ENCODE results near the gene TRAPPC12. TPM values are rescaled to one million over a fixed set of nuclear protein-coding genes. Genes with fewer than 3 reads are reported as not detected.
"Not testable (repeated sequence)": the region's sequence is repeated elsewhere in the genome, so short reads cannot be mapped to it uniquely, and the experiment has no call there.

The TRAPPC12 gene
- total RNA-seq, 6 donors from 2014 or later = 68.1 to 307 (median 91.5) TPM

DNA sequence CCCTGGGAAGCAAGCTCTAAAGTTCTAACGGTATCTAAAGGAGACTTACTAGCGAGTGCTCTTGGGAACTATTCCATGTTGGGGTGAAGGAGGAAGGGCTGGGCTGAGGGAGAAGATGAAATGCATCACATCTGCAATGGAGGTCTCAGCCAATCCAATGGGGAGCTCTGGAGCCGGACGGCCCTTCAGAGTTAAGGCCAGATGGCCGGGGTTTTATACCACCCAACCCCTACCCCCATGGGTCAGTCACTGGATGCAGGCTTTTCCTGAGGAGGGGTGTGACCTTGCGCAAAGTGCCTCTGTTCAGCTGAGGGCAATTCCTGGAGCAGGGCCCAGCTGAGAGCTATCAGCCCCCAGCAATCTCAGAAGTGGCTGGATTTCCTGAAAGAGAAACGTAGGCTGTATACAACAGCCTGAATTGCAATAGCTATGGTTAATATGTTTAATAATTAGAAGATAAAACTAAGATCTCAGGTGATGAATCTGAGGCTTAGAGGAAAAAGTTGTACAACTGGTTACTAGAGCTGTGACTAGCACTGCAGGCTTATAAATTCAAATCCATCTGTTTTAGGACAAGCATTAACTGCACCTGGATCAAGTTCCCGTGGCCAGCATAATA lies 23.4 kb upstream of the TRAPPC12 start:
- Histone ChIP-seq H3K27me3 (no peaks in the 10 kb centered on the region), H3K9me3 (peaks cover 0 to 6% (median 0%) of the 10 kb centered on the region in 4 donors), H3K27ac (peak overlapping the region in 1 of 4 donors; percentile 23), H3K4me1 (peaks cover 0 to 15% (median 4%) of the 10 kb centered on the region in 4 donors), H3K4me3 (no peak overlapping the region), H3K36me3 (peaks cover 0 to 16% (median 4%) of the 10 kb centered on the region in 4 donors)
- 75 to 78% methylated on average over 8 of the region's 8 CpGs for WGBS, 2 donors
- ATAC-seq (ENCODE audit: low FRiP score in 2 of 2) = no peak
- no peak for TF ChIP-seq POLR2A (IDR thresholded peaks at IDR 0.05)
- TF ChIP-seq EP300 (IDR thresholded peaks at IDR 0.05) = no peak
- TF ChIP-seq, protein P1, sequence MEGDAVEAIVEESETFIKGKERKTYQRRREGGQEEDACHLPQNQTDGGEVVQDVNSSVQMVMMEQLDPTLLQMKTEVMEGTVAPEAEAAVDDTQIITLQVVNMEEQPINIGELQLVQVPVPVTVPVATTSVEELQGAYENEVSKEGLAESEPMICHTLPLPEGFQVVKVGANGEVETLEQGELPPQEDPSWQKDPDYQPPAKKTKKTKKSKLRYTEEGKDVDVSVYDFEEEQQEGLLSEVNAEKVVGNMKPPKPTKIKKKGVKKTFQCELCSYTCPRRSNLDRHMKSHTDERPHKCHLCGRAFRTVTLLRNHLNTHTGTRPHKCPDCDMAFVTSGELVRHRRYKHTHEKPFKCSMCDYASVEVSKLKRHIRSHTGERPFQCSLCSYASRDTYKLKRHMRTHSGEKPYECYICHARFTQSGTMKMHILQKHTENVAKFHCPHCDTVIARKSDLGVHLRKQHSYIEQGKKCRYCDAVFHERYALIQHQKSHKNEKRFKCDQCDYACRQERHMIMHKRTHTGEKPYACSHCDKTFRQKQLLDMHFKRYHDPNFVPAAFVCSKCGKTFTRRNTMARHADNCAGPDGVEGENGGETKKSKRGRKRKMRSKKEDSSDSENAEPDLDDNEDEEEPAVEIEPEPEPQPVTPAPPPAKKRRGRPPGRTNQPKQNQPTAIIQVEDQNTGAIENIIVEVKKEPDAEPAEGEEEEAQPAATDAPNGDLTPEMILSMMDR (IDR thresholded peaks at IDR 0.05) = no peak
- TF ChIP-seq POLR2AphosphoS5 (IDR thresholded peaks at IDR 0.05) = no peak
- DNase-seq = no peak

DNA sequence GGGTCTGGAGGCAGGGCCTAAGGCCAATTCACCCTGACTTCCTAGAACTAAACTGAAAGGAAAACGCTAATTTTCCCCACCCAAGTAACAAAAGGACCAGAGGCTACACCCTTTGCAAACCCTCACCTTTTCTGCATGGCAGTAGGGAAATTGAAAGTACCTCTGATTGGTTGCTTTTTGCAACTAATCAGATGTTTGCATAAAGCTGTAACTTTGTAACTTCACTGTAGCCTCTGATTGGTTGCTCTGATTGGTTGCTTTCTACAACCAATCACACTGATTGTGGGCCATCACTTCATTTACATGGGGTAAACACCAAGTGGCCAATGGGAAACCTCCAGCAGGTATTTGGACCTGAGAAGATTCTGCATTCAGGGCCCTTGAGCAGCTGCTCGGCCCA lies 22.7 kb upstream of the TRAPPC12 start:
- no peak for TF ChIP-seq POLR2A (IDR thresholded peaks at IDR 0.05)
- TF ChIP-seq, protein P1 (IDR thresholded peaks at IDR 0.05) = no peak
- TF ChIP-seq EP300 (IDR thresholded peaks at IDR 0.05) = no peak
- TF ChIP-seq POLR2AphosphoS5 (IDR thresholded peaks at IDR 0.05) = no peak
- ATAC-seq (ENCODE audit: low FRiP score in 2 of 2) = no peak
- Histone ChIP-seq H3K36me3 (peaks cover 0 to 16% (median 4%) of the 10 kb centered on the region in 4 donors), H3K4me3 (no peak overlapping the region), H3K27ac (peak overlapping the region in 1 of 4 donors; percentile 23), H3K27me3 (no peaks in the 10 kb centered on the region), H3K4me1 (peaks cover 0 to 15% (median 4%) of the 10 kb centered on the region in 4 donors), H3K9me3 (peaks cover 0 to 6% (median 0%) of the 10 kb centered on the region in 4 donors)
- 76 to 84% methylated on average over 2 of the region's 2 CpGs for WGBS, 2 donors
- no peak for DNase-seq

DNA sequence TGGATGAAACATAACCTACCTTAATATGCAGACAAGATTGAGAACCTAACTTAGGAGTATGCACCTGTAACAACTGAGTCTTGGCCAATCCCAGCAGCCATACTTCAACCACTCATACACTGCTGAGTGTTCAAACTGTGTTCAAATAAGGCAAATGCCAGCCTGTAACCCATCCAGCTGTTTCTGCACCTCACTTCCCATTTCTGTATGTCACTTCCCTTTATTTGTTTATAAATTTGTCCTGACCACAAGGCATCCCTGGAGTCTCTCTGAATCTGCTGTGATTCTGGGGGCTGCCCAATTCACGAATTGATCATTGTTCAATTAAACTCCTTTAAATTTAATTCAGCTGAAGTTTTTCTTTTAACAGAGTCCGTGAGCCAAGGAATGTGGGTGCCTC lies 22.0 kb upstream of the TRAPPC12 start:
- H3K9me3 ChIP-seq; DNase-seq; H3K27me3 ChIP-seq; H3K4me3 ChIP-seq; ATAC-seq (ENCODE audit: low FRiP score in 2 of 2): not testable (repeated sequence)
- peaks cover 0 to 14% (median 2%) of the 10 kb centered on the region in 4 donors for H3K36me3 ChIP-seq
- WGBS, 2 donors = 88% methylated on average over 2 of the region's 2 CpGs
- H3K4me1 ChIP-seq = peaks cover 0 to 15% (median 4%) of the 10 kb centered on the region in 4 donors
- peak overlapping the region in 1 of 4 donors; percentile 23 for H3K27ac ChIP-seq

DNA sequence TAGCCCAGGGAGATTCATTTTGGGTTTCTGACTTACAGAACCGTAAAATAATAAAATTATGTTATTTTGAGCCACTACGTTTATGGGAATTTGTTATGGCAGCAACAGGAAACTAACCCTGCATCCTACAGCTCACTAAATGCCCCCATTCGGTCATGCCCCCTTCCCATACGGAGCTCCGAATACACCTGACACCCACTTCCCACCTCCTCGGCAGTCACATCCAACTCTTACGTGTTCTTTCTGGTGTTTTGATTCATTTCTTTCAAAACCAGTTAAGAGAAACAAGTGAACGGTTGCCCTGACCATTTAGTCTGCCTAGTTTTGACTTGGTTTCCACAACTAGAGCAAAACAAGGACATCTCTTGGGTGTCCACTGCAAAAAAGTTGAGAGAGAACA lies 21.6 kb upstream of the TRAPPC12 start:
- ATAC-seq (ENCODE audit: low FRiP score in 2 of 2) (no peak), DNase-seq (no peak)
- Histone ChIP-seq H3K4me1 (peaks cover 0 to 15% (median 4%) of the 10 kb centered on the region in 4 donors), H3K36me3 (peaks cover 0 to 9% (median 0%) of the 10 kb centered on the region in 4 donors), H3K9me3 (no peaks in the 10 kb centered on the region), H3K27me3 (no peaks in the 10 kb centered on the region), H3K27ac (no peak overlapping the region), H3K4me3 (no peak overlapping the region)
- TF ChIP-seq POLR2A (IDR thresholded peaks at IDR 0.05) (no peak), POLR2AphosphoS5 (IDR thresholded peaks at IDR 0.05) (no peak), EP300 (IDR thresholded peaks at IDR 0.05) (no peak)
- TF ChIP-seq, protein P1 (IDR thresholded peaks at IDR 0.05) = no peak
- WGBS, 2 donors = 95 to 96% methylated on average over 8 of the region's 8 CpGs

DNA sequence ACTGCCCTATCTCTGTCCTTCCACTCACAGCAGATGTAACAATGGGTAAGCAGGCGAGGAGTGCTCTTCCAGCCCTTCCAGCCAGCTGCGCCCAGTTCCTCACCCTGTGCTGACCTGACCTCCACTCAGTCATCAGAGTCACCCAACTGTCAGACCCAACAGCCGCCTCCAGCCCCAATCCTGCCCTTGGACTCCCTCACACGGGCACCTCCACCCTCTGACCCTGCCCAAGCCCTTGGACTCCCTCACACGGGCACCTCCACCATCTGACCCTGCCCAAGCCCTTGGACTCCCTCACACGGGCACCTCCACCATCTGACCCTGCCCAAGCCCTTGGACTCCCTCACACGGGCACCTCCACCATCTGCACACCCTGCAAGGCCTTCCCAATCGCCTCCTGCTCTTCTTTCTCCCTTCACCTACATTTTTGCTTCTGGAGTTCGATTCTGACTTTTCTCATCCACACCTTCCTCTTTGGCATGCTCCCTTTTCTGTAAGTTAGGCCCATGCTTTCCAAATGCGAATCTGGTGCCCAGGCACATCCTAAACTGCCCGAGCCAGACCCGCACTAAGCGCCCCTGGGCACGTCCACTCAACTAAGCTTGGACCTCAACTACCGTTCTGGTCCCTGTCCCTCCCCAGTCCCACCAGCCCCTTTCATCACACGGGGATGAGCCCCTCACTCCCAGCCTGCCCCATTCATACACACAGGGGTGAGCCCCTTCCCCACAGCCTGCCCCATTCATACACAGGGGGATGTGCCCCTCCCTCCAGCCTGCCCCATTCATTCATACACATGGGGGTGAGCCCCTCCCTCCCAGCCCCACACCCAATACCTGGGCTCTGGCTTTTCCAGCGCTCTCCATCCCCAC lies 17.7 kb upstream of the TRAPPC12 start:
- WGBS, 2 donors = 91 to 95% methylated on average over 17 of the region's 17 CpGs
- Histone ChIP-seq H3K27me3 (no peaks in the 10 kb centered on the region), H3K9me3 (no peaks in the 10 kb centered on the region), H3K4me1 (peaks cover 0 to 14% (median 1%) of the 10 kb centered on the region in 4 donors), H3K36me3 (no peaks in the 10 kb centered on the region), H3K4me3 (no peak overlapping the region), H3K27ac (no peak overlapping the region)
- ATAC-seq (ENCODE audit: low FRiP score in 2 of 2) (peak in 1 of 2 donors; percentile 49), DNase-seq (no peak)
- no peak for TF ChIP-seq POLR2AphosphoS5 (IDR thresholded peaks at IDR 0.05)
- TF ChIP-seq, protein P1 (IDR thresholded peaks at IDR 0.05) = no peak
- TF ChIP-seq EP300 (IDR thresholded peaks at IDR 0.05) = no peak
- TF ChIP-seq POLR2A (IDR thresholded peaks at IDR 0.05) = no peak
